Progenitor cell of endocrine pancreas (in vitro differentiated cells): ENCODE data around the gene CASP3. TPM values are rescaled to one million over a fixed set of nuclear protein-coding genes. Genes with fewer than 3 reads are reported as not detected.

Source experiments
- DNase-seq: peaks from one replicate; pipeline ENCODE4 v3.0.0; 2021; ENCODE audit warnings: low spot score; ENCODE audit not compliant: unreplicated experiment
- H3K27ac Mint-ChIP-seq: 2 replicates; pipeline ENCODE4 v1.8.0; 2021; ENCODE audit warnings: mild to moderate bottlenecking, moderate library complexity, mixed read lengths
- H3K27me3 Mint-ChIP-seq: 2 replicates; pipeline ENCODE4 v1.8.0; 2021; ENCODE audit warnings: mixed read lengths
- H3K36me3 Mint-ChIP-seq: 2 replicates; pipeline ENCODE4 v1.8.0; 2022; ENCODE audit warnings: mixed read lengths; ENCODE audit not compliant: insufficient read depth
- H3K4me1 Mint-ChIP-seq: 2 replicates; pipeline ENCODE4 v1.8.0; 2021; ENCODE audit warnings: low read depth, mixed read lengths
- H3K4me3 Mint-ChIP-seq: 2 replicates; pipeline ENCODE4 v1.8.0; 2021; ENCODE audit warnings: low read depth, mild to moderate bottlenecking, moderate library complexity, mixed read lengths
- H3K9me3 Mint-ChIP-seq: 2 replicates; pipeline ENCODE4 v1.8.0; 2021; ENCODE audit warnings: low read depth, mixed read lengths
- total RNA-seq: library from RNA; stranded (reverse); gene quantifications from 2 replicates; pipeline ENCODE4 v1.2.1, GENCODE V29; 2021
- TF ChIP-seq, protein P1 (sequence below): fragments of 200-600 bp; sonication (generic); IDR thresholded peaks from one replicate; pipeline ENCODE4 v1.5.0; 2021; ENCODE audit warnings: antibody characterized with exemption, mild to moderate bottlenecking; ENCODE audit not compliant: unreplicated experiment

The CASP3 gene
- total RNA-seq, 1 donor from 2014 or later, result 29.6 TPM

DNA sequence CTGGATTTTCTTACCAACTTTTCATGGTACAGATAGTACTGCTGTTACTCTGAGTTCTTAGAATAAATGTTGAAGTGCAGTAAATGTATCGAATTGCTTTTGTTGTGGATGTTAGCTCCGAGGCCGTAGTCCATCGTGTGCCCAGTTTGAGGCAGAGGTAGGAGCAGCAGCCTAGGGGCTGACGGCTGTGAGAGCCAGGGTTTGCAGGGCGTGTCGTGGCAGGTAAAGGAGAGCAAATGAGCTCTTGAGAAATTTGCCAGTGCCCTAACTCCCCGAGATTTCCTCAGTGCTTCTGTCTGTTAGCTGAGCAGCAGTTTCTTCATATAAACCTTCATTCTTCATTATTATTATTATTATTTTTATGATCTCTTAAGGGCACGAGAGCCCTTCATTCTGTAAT, 21.9 kb upstream of the CASP3 start:
- no peak overlapping the region for H3K4me3 Mint-ChIP-seq
- peaks cover 13% of the 10 kb centered on the region for H3K36me3 Mint-ChIP-seq
- H3K27ac Mint-ChIP-seq, result no peak overlapping the region
- DNase-seq, result no peak
- TF ChIP-seq, protein P1, sequence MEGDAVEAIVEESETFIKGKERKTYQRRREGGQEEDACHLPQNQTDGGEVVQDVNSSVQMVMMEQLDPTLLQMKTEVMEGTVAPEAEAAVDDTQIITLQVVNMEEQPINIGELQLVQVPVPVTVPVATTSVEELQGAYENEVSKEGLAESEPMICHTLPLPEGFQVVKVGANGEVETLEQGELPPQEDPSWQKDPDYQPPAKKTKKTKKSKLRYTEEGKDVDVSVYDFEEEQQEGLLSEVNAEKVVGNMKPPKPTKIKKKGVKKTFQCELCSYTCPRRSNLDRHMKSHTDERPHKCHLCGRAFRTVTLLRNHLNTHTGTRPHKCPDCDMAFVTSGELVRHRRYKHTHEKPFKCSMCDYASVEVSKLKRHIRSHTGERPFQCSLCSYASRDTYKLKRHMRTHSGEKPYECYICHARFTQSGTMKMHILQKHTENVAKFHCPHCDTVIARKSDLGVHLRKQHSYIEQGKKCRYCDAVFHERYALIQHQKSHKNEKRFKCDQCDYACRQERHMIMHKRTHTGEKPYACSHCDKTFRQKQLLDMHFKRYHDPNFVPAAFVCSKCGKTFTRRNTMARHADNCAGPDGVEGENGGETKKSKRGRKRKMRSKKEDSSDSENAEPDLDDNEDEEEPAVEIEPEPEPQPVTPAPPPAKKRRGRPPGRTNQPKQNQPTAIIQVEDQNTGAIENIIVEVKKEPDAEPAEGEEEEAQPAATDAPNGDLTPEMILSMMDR, result no peak
- H3K27me3 Mint-ChIP-seq, result no peaks in the 10 kb centered on the region
- H3K4me1 Mint-ChIP-seq, result no peaks in the 10 kb centered on the region
- H3K9me3 Mint-ChIP-seq, result no peaks in the 10 kb centered on the region

DNA sequence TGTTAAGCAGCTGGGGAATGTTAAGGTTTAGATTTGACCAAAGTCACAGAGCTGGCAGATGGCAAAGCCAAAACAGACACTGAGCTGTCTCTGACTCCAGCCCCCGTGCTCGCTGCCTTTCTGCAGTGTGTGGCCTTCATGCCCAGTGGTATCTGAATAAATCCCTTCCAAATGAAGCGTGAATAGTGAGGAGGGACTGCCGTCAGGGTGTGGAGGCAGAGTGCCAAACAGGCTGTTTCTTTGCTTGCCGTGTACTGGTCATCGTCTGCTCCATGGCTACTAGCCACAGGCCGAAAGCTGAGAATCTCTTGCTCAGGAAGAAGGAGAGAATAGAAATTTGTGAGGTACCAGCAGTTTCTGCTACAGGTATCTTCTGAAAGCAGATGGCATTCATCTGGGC, 20.0 kb upstream of the CASP3 start:
- Mint-ChIP-seq H3K9me3 (no peaks in the 10 kb centered on the region), H3K27ac (peak overlapping the region; percentile 61), H3K4me3 (no peak overlapping the region), H3K27me3 (no peaks in the 10 kb centered on the region), H3K36me3 (peaks cover 9% of the 10 kb centered on the region), H3K4me1 (no peaks in the 10 kb centered on the region)
- TF ChIP-seq, protein P1, result no peak
- DNase-seq, result no peak

- H3K27ac Mint-ChIP-seq, result no peak overlapping the region
- H3K4me1 Mint-ChIP-seq, result no peaks in the 10 kb centered on the region
- DNase-seq, result no peak
- H3K9me3 Mint-ChIP-seq, result no peaks in the 10 kb centered on the region
- TF ChIP-seq, protein P1, result no peak
- H3K27me3 Mint-ChIP-seq, result no peaks in the 10 kb centered on the region
- H3K4me3 Mint-ChIP-seq, result no peak overlapping the region
- H3K36me3 Mint-ChIP-seq, result peaks cover 9% of the 10 kb centered on the region
These were observed 19.4 kb upstream of the CASP3 start for GRCh38 chr4:184668511-184669114.

DNA sequence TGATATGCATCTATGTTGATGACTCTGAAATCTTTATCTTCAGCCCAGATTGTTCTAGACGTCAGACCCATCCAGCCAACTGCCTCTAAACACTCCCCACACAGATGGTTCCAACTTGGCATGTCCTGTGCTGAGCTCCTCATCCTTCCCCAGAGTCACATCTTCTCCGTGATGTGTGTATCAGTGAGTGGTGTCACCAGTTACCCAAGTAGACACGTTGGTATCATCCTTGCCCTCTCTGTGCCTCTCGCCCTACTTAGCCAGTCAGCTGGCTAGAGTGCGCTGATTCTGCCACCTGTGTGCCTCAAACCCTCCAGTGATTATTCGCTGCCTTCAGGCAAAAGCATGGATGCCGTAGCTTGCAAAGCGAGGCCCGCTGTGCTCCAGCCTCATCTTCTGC, 18.8 kb upstream of the CASP3 start:
- Mint-ChIP-seq H3K4me1 (no peaks in the 10 kb centered on the region), H3K36me3 (peaks cover 9% of the 10 kb centered on the region)

DNA sequence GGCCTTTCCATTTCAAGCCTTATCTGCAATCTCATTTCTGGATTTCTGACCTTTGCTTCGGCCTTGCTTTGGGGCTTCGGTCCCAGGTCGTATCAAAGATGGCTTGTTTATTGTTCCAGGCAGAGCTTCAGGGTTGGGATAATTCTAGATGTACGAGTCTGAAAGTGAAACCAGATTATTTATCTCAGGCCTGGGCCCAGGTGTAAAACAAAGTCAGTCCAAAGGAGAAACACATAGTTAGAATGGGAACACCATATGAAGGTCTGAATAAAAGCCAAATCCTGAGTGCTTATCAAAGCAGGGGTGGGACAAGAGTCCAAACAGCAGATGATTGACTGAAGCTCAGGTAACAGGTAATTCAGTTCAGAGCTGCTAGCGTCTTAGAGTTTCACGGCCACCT, 17.4 kb upstream of the CASP3 start:
- no peak for DNase-seq
- Mint-ChIP-seq H3K9me3 (no peaks in the 10 kb centered on the region), H3K27ac (no peak overlapping the region), H3K4me3 (no peak overlapping the region), H3K4me1 (no peaks in the 10 kb centered on the region), H3K27me3 (no peaks in the 10 kb centered on the region), H3K36me3 (peaks cover 8% of the 10 kb centered on the region)
- TF ChIP-seq, protein P1, result no peak

More for the DNA sequence above, 18.8 kb upstream of the CASP3 start:
- no peaks in the 10 kb centered on the region for H3K9me3 Mint-ChIP-seq
- DNase-seq, result no peak
- H3K4me3 Mint-ChIP-seq, result no peak overlapping the region
- H3K27ac Mint-ChIP-seq, result no peak overlapping the region
- TF ChIP-seq, protein P1, result no peak
- no peaks in the 10 kb centered on the region for H3K27me3 Mint-ChIP-seq
